Astrocyte (in vitro differentiated cells and primary cell): ENCODE measurements around the gene LLPH. TPM values are rescaled to one million over a fixed set of nuclear protein-coding genes. Genes with fewer than 3 reads are reported as not detected.

Experiments used
- DNase-seq: peaks from one replicate; pipeline ENCODE4 v3.0.0-alpha.2; 2010; ENCODE audit warnings: low read depth
- FAIRE-seq: peaks from 2 replicates; lab custom pipeline; 2011; peaks lifted over from hg19 to GRCh38; lab: Jason Lieb, UNC
- H2AFZ ChIP-seq: 2 replicates; pipeline ENCODE4 v1.6.0; 2012; ENCODE audit warnings: low read depth, low read length, inconsistent platforms
- H3K27ac ChIP-seq: 2 replicates; pipeline ENCODE4 v1.5.1; 2011; ENCODE audit warnings: low read depth, low read length, inconsistent platforms
- H3K27me3 ChIP-seq: 2 replicates; pipeline ENCODE4 v1.6.0; 2011; ENCODE audit warnings: low read length, inconsistent platforms; ENCODE audit not compliant: insufficient read depth
- H3K36me3 ChIP-seq: 2 replicates; pipeline ENCODE4 v1.5.1; 2011; ENCODE audit warnings: low read length, inconsistent platforms; ENCODE audit not compliant: insufficient read depth
- H3K4me1 ChIP-seq: 2 replicates; pipeline ENCODE4 v1.5.1; 2011; ENCODE audit warnings: low read length, inconsistent platforms; ENCODE audit not compliant: insufficient read depth
- H3K4me2 ChIP-seq: 2 replicates; pipeline ENCODE4 v1.6.0; 2012; ENCODE audit warnings: low read length, inconsistent platforms
- H3K4me3 ChIP-seq: 2 replicates; pipeline ENCODE4 v1.5.1; 2011; ENCODE audit warnings: low read depth, mild to moderate bottlenecking, low read length, inconsistent platforms; ENCODE audit not compliant: insufficient read depth
- H3K79me2 ChIP-seq: 2 replicates; pipeline ENCODE4 v1.6.0; 2012; ENCODE audit warnings: mild to moderate bottlenecking, low read length, inconsistent platforms; ENCODE audit not compliant: insufficient read depth
- H3K9ac ChIP-seq: 2 replicates; pipeline ENCODE4 v1.6.0; 2012; ENCODE audit warnings: mild to moderate bottlenecking, low read length, inconsistent platforms
- H3K9me3 ChIP-seq: 2 replicates; pipeline ENCODE4 v1.5.1; 2012; ENCODE audit warnings: low read depth, mild to moderate bottlenecking, low read length, inconsistent platforms; ENCODE audit not compliant: insufficient read depth
- H4K20me1 ChIP-seq: 2 replicates; pipeline ENCODE4 v1.6.0; 2012; ENCODE audit warnings: low read length, inconsistent platforms; ENCODE audit not compliant: insufficient read depth
- H3K27ac Mint-ChIP-seq: one replicate; pipeline ENCODE4 v1.8.0; 2021; ENCODE audit warnings: mild to moderate bottlenecking, mixed read lengths; ENCODE audit not compliant: unreplicated experiment
- H3K27me3 Mint-ChIP-seq: one replicate; pipeline ENCODE4 v1.8.0; 2021; ENCODE audit warnings: low read depth, mixed read lengths; ENCODE audit not compliant: unreplicated experiment
- H3K36me3 Mint-ChIP-seq: one replicate; pipeline ENCODE4 v1.8.0; 2021; ENCODE audit warnings: low read depth, mixed read lengths; ENCODE audit not compliant: unreplicated experiment
- H3K4me1 Mint-ChIP-seq: one replicate; pipeline ENCODE4 v1.8.0; 2021; ENCODE audit warnings: low read depth, mixed read lengths; ENCODE audit not compliant: unreplicated experiment
- H3K4me3 Mint-ChIP-seq: one replicate; pipeline ENCODE4 v1.8.0; 2021; ENCODE audit warnings: mild to moderate bottlenecking, moderate library complexity, mixed read lengths; ENCODE audit not compliant: unreplicated experiment
- H3K9me3 Mint-ChIP-seq: one replicate; pipeline ENCODE4 v1.8.0; 2021; ENCODE audit warnings: mild to moderate bottlenecking, mixed read lengths; ENCODE audit not compliant: unreplicated experiment
- EZH2 ChIP-seq: IDR thresholded peaks from 2 replicates; pipeline ENCODE4 v1.6.1; 2012; ENCODE audit warnings: mild to moderate bottlenecking, low read length, inconsistent platforms; ENCODE audit not compliant: insufficient read depth
- total RNA-seq: library from RNA; stranded (reverse); gene quantifications from 2 replicates; pipeline ENCODE4 v1.2.1, GENCODE V29; 2021
- TF ChIP-seq, protein P1 (sequence below): IDR thresholded peaks from 2 replicates; pipeline ENCODE4 v1.5.1; 2011; ENCODE audit warnings: low read depth, mild to moderate bottlenecking, inconsistent platforms, low read length, moderate library complexity; ENCODE audit not compliant: insufficient read depth

LLPH gene
- total RNA-seq, 1 donor from 2014 or later, result 37.3 TPM

GRCh38 chr12:66168410-66168809 is 37.9 kb upstream of the LLPH start:
- Mint-ChIP-seq H3K27me3 (no peaks in the 10 kb centered on the region), H3K27ac (peak overlapping the region; percentile 100), H3K4me3 (peak overlapping the region; percentile 95), H3K9me3 (peaks cover 2% of the 10 kb centered on the region), H3K4me1 (peaks cover 6% of the 10 kb centered on the region), H3K36me3 (peaks cover 4% of the 10 kb centered on the region)
- Histone ChIP-seq H3K27me3 (no peaks in the 10 kb centered on the region), H3K27ac (peak overlapping the region; percentile 93), H4K20me1 (peaks cover 20% of the 10 kb centered on the region), H2AFZ (no peak overlapping the region), H3K9me3 (no peaks in the 10 kb centered on the region), H3K79me2 (peaks cover 56% of the 10 kb centered on the region), H3K4me2 (peak overlapping the region; percentile 92), H3K9ac (peak overlapping the region; percentile 91), H3K4me1 (no peaks in the 10 kb centered on the region), H3K4me3 (peak overlapping the region; percentile 89), H3K36me3 (no peaks in the 10 kb centered on the region)
- FAIRE-seq (no peak), DNase-seq (no peak)
- no peak for TF ChIP-seq EZH2
- TF ChIP-seq, protein P1, sequence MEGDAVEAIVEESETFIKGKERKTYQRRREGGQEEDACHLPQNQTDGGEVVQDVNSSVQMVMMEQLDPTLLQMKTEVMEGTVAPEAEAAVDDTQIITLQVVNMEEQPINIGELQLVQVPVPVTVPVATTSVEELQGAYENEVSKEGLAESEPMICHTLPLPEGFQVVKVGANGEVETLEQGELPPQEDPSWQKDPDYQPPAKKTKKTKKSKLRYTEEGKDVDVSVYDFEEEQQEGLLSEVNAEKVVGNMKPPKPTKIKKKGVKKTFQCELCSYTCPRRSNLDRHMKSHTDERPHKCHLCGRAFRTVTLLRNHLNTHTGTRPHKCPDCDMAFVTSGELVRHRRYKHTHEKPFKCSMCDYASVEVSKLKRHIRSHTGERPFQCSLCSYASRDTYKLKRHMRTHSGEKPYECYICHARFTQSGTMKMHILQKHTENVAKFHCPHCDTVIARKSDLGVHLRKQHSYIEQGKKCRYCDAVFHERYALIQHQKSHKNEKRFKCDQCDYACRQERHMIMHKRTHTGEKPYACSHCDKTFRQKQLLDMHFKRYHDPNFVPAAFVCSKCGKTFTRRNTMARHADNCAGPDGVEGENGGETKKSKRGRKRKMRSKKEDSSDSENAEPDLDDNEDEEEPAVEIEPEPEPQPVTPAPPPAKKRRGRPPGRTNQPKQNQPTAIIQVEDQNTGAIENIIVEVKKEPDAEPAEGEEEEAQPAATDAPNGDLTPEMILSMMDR, result no peak

GRCh38 chr12:66166561-66166960 is 36.0 kb upstream of the LLPH start:
- H3K4me1 Mint-ChIP-seq, result peaks cover 7% of the 10 kb centered on the region
- no peak for FAIRE-seq
- H3K4me3 ChIP-seq, result no peak overlapping the region
- no peak overlapping the region for H3K9ac ChIP-seq
- H3K27me3 ChIP-seq, result no peaks in the 10 kb centered on the region
- H3K4me2 ChIP-seq, result no peak overlapping the region
- peaks cover 37% of the 10 kb centered on the region for H4K20me1 ChIP-seq
- no peaks in the 10 kb centered on the region for H3K27me3 Mint-ChIP-seq
- no peaks in the 10 kb centered on the region for H3K9me3 ChIP-seq
- H3K27ac Mint-ChIP-seq, result no peak overlapping the region
- H3K27ac ChIP-seq, result no peak overlapping the region
- TF ChIP-seq, protein P1, result no peak
- no peak for TF ChIP-seq EZH2
- H3K79me2 ChIP-seq, result peaks cover 74% of the 10 kb centered on the region
- H3K4me3 Mint-ChIP-seq, result no peak overlapping the region
- no peak for DNase-seq
- peaks cover 2% of the 10 kb centered on the region for H3K9me3 Mint-ChIP-seq
- peaks cover 6% of the 10 kb centered on the region for H3K36me3 Mint-ChIP-seq
- no peaks in the 10 kb centered on the region for H3K4me1 ChIP-seq
- H3K36me3 ChIP-seq, result no peaks in the 10 kb centered on the region
- H2AFZ ChIP-seq, result no peak overlapping the region

GRCh38 chr12:66165141-66165540 is 34.6 kb upstream of the LLPH start:
- H3K4me1 ChIP-seq, result no peaks in the 10 kb centered on the region
- no peak overlapping the region for H3K4me2 ChIP-seq
- no peak overlapping the region for H2AFZ ChIP-seq
- H3K4me3 ChIP-seq, result no peak overlapping the region
- FAIRE-seq, result no peak
- H3K27me3 ChIP-seq, result no peaks in the 10 kb centered on the region
- H3K27ac ChIP-seq, result no peak overlapping the region
- no peak for TF ChIP-seq EZH2
- TF ChIP-seq, protein P1, result no peak
- H4K20me1 ChIP-seq, result peaks cover 42% of the 10 kb centered on the region
- peaks cover 7% of the 10 kb centered on the region for H3K4me1 Mint-ChIP-seq
- no peak overlapping the region for H3K9ac ChIP-seq
- H3K4me3 Mint-ChIP-seq, result no peak overlapping the region
- H3K9me3 Mint-ChIP-seq, result peaks cover 2% of the 10 kb centered on the region
- H3K9me3 ChIP-seq, result no peaks in the 10 kb centered on the region
- H3K79me2 ChIP-seq, result peaks cover 83% of the 10 kb centered on the region
- DNase-seq, result no peak
- no peak overlapping the region for H3K27ac Mint-ChIP-seq
- no peaks in the 10 kb centered on the region for H3K27me3 Mint-ChIP-seq
- peaks cover 1% of the 10 kb centered on the region for H3K36me3 ChIP-seq
- H3K36me3 Mint-ChIP-seq, result peaks cover 8% of the 10 kb centered on the region
